Measurements from ENCODE around the gene SBF1. TPM values are rescaled to one million over a fixed set of nuclear protein-coding genes. Genes with fewer than 3 reads are reported as not detected.
A peak's percentile ranks its signal among the peaks of the same experiment; 100 is the strongest.

Gene SBF1
- total and polyA plus RNA-seq, 2 of the 13 experiments (the other 11 are each of a cell fraction or from before 2014, with no cell fraction given): 31.7 to 40.9 TPM

- TF ChIP-seq, protein P1, sequence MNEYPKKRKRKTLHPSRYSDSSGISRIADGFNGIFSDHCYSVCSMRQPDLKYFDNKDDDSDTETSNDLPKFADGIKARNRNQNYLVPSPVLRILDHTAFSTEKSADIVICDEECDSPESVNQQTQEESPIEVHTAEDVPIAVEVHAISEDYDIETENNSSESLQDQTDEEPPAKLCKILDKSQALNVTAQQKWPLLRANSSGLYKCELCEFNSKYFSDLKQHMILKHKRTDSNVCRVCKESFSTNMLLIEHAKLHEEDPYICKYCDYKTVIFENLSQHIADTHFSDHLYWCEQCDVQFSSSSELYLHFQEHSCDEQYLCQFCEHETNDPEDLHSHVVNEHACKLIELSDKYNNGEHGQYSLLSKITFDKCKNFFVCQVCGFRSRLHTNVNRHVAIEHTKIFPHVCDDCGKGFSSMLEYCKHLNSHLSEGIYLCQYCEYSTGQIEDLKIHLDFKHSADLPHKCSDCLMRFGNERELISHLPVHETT (CRISPR knock-in tag; conservative IDR thresholded peaks at IDR 0.05): peak; percentile 78
- TF ChIP-seq HDAC2 (CRISPR knock-in tag; IDR thresholded peaks at IDR 0.05) (peak; percentile 85), KDM4B (CRISPR knock-in tag; IDR thresholded peaks at IDR 0.05) (no peak), HNF4A (CRISPR knock-in tag; IDR thresholded peaks at IDR 0.05) (no peak), ZNF598 (CRISPR knock-in tag; IDR thresholded peaks at IDR 0.05; ENCODE audit: borderline replicate concordance) (no peak), ZNF225 (CRISPR knock-in tag; IDR thresholded peaks at IDR 0.05) (peak; percentile 51; the same call in 1 of the 2 replicates), RARG (CRISPR knock-in tag; IDR thresholded peaks at IDR 0.05; ENCODE audit: low read depth) (no peak), NR2F2 (IDR thresholded peaks at IDR 0.05; ENCODE audit: borderline replicate concordance, low read depth) (no peak), HOMEZ (CRISPR knock-in tag; IDR thresholded peaks at IDR 0.05; ENCODE audit: low read depth) (no peak), RFXANK (CRISPR knock-in tag; IDR thresholded peaks at IDR 0.05) (no peak), ZNF605 (CRISPR knock-in tag; IDR thresholded peaks at IDR 0.05) (no peak; the same call in 1 of the 2 replicates), KLF9 (CRISPR knock-in tag; IDR thresholded peaks at IDR 0.05; ENCODE audit: low read depth) (no peak), ZSCAN31 (CRISPR knock-in tag; IDR thresholded peaks at IDR 0.05; ENCODE audit: low read depth) (no peak), MAFF (IDR thresholded peaks at IDR 0.05; ENCODE audit: low read depth, low read length) (no peak), BRCA1 (CRISPR knock-in tag; IDR thresholded peaks at IDR 0.05) (0 out of 2 replicates have a peak, but pooled peaks have one; percentile 17), ZBTB34 (CRISPR knock-in tag; IDR thresholded peaks at IDR 0.05) (no peak), JARID2 (CRISPR knock-in tag; IDR thresholded peaks at IDR 0.05; ENCODE audit: insufficient replicate concordance) (no peak), TAF15 (IDR thresholded peaks at IDR 0.05; ENCODE audit: low read depth, low read length, poor library complexity, severe bottlenecking) (no peak), ZNF264 (CRISPR knock-in tag; IDR thresholded peaks at IDR 0.05) (peak; percentile 30; the same call in 1 of the 2 replicates), PCBP1 (IDR thresholded peaks at IDR 0.05; ENCODE audit: borderline replicate concordance, low read depth, low read length) (0 out of 2 replicates have a peak, but pooled peaks have one; percentile 41), SSRP1 (CRISPR knock-in tag; IDR thresholded peaks at IDR 0.05) (no peak), SRSF1 (optimal IDR thresholded peaks at IDR 0.05; ENCODE audit: low read depth, low read length) (peak; percentile 35), HOXA3 (CRISPR knock-in tag; IDR thresholded peaks at IDR 0.05) (peak; percentile 97)
- TF ChIP-seq, protein P2, sequence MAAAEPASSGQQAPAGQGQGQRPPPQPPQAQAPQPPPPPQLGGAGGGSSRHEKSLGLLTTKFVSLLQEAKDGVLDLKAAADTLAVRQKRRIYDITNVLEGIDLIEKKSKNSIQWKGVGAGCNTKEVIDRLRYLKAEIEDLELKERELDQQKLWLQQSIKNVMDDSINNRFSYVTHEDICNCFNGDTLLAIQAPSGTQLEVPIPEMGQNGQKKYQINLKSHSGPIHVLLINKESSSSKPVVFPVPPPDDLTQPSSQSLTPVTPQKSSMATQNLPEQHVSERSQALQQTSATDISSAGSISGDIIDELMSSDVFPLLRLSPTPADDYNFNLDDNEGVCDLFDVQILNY (CRISPR knock-in tag; conservative IDR thresholded peaks at IDR 0.05): peak; percentile 97
Measured at GRCh38 chr22:50507991-50508884, 33.4 kb upstream of the SBF1 start, which contains the start of gene NCAPH2 (continued).

Measured in HepG2 (cell line).